ENCODE results near the gene ITPKA. TPM values are rescaled to one million over a fixed set of nuclear protein-coding genes. Genes with fewer than 3 reads are reported as not detected.

Gene ITPKA
- total RNA-seq, 4 donors from 2014 or later, result 0.75 to 12.4 (median 7.0) TPM

DNA sequence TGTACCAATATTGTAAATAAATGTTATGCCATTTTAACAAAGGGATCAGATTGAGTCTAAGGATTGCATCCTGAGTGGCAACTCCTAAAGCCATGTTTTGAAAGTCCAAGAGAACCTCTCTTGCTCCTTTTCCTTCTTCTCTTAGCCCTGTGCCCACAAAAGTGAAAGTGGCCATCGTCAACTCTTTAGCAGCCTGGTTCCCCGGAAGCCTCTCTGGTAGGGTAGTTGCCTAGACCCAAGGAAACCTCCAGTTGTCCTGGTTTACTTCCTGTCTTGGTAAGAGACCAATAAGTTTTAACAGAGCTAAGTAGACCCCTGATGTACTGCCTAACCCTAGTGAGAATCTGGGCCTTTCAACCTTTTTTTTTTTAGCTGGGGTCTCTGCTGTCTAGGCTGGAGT lies 10.2 kb upstream of the ITPKA start:
- intact Hi-C loops (cut with DNase I; ENCODE audit: low total_unique reads) (no loop called here), in situ Hi-C loops (cut with MboI; ENCODE audit: low sequenced_read_pairs in 4 of 4) (no loop called here)
- TF ChIP-seq CTCF (IDR thresholded peaks at IDR 0.05 in 4 of 5, conservative IDR thresholded peaks at IDR 0.05 in 1 of 5) (no peak), POLR2A (IDR thresholded peaks at IDR 0.05) (no peak)
- no peak for ATAC-seq
- no peak overlapping the region for H3K4me3 ChIP-seq
- no peaks in the 10 kb centered on the region for H3K9me3 ChIP-seq
- no peak for DNase-seq
- H3K36me3 ChIP-seq, result peaks cover 0 to 44% of the 10 kb centered on the region in 2 donors
- no peak overlapping the region for H3K27ac ChIP-seq
- H3K27me3 ChIP-seq, result peaks cover 0 to 5% (median 4%) of the 10 kb centered on the region in 3 donors
- H3K4me1 ChIP-seq, result no peaks in the 10 kb centered on the region

GRCh38 chr15:41484937-41485625 lies 8.6 kb upstream of the ITPKA start:
- in situ Hi-C loops (cut with MboI; ENCODE audit: low sequenced_read_pairs in 4 of 4), result no loop called here
- Histone ChIP-seq H3K4me3 (no peak overlapping the region), H3K27ac (no peak overlapping the region), H3K27me3 (peaks cover 9 to 21% (median 19%) of the 10 kb centered on the region in 3 donors), H3K36me3 (peaks cover 0 to 28% of the 10 kb centered on the region in 2 donors), H3K9me3 (no peaks in the 10 kb centered on the region), H3K4me1 (no peaks in the 10 kb centered on the region)
- ATAC-seq, result no peak
- no peak for TF ChIP-seq CTCF (IDR thresholded peaks at IDR 0.05 in 4 of 5, conservative IDR thresholded peaks at IDR 0.05 in 1 of 5)
- TF ChIP-seq POLR2A (IDR thresholded peaks at IDR 0.05), result no peak
- intact Hi-C loops (cut with DNase I; ENCODE audit: low total_unique reads), result no loop called here
- DNase-seq, result no peak

GRCh38 chr15:41486286-41486685 lies 7.4 kb upstream of the ITPKA start:
- Histone ChIP-seq H3K4me1 (no peaks in the 10 kb centered on the region), H3K27ac (no peak overlapping the region), H3K36me3 (peaks cover 0 to 17% of the 10 kb centered on the region in 2 donors), H3K4me3 (no peak overlapping the region), H3K27me3 (peaks cover 21 to 33% (median 31%) of the 10 kb centered on the region in 3 donors), H3K9me3 (no peaks in the 10 kb centered on the region)
- no peak for DNase-seq
- intact Hi-C loops (cut with DNase I; ENCODE audit: low total_unique reads), result no loop called here
- no peak for ATAC-seq
- no peak for TF ChIP-seq CTCF (IDR thresholded peaks at IDR 0.05 in 4 of 5, conservative IDR thresholded peaks at IDR 0.05 in 1 of 5)
- TF ChIP-seq POLR2A (IDR thresholded peaks at IDR 0.05), result no peak
- in situ Hi-C loops (cut with MboI; ENCODE audit: low sequenced_read_pairs in 4 of 4), result no loop called here

DNA sequence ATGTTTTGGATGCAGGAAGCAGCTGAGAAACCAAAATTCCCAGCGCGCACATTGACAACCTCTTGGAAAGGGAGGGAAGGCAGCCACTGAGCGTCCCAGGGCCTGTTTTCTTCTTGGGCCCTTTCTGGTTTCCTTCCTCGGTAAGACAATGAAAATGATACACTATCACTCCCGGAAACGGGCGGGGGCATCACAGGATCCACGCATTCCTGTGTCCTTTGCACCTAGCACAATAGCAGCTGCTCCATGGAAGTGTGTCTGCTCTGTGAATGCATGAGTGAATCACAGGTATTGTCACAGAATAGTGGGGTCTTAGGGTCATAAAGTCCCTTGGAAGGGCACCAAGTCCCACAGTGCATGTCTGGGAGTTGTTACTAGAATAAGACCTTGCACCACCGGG lies 6.3 kb upstream of the ITPKA start:
- peaks cover 0 to 6% of the 10 kb centered on the region in 2 donors for H3K36me3 ChIP-seq
- H3K4me1 ChIP-seq, result peaks cover 0 to 2% of the 10 kb centered on the region in 2 donors
- H3K9me3 ChIP-seq, result no peaks in the 10 kb centered on the region
- no peak overlapping the region for H3K4me3 ChIP-seq
- in situ Hi-C loops (cut with MboI; ENCODE audit: low sequenced_read_pairs in 4 of 4), result no loop called here
- DNase-seq (no peak), ATAC-seq (no peak)
- H3K27ac ChIP-seq, result no peak overlapping the region
- H3K27me3 ChIP-seq, result peaks cover 32 to 42% (median 42%) of the 10 kb centered on the region in 3 donors
- TF ChIP-seq POLR2A (IDR thresholded peaks at IDR 0.05), result no peak
- no peak for TF ChIP-seq CTCF (IDR thresholded peaks at IDR 0.05 in 4 of 5, conservative IDR thresholded peaks at IDR 0.05 in 1 of 5)
- intact Hi-C loops (cut with DNase I; ENCODE audit: low total_unique reads), result no loop called here
